HG03025 (cell line): Measurements from ENCODE around the gene HDGFL2.
"Not testable (repeated sequence)": the region's sequence is repeated elsewhere in the genome, so short reads cannot be mapped to it uniquely, and the experiment has no call there.

Source experiments
- ATAC-seq: cut with Tn5 transposase; IDR thresholded peaks from one replicate; pipeline ENCODE4 v1.9.1; 2021; ENCODE audit warnings: mild to moderate bottlenecking, moderate library complexity; ENCODE audit not compliant: unreplicated experiment, low FRiP score

HDGFL2 gene

GRCh38 chr19:4511300-4512054, 39.4 kb downstream of the HDGFL2 start:
- ATAC-seq = no peak

- no peak for ATAC-seq
Observed at GRCh38 chr19:4512070-4512469, 40.0 kb downstream of the HDGFL2 start.

GRCh38 chr19:4513248-4513647, 41.2 kb downstream of the HDGFL2 start:
- ATAC-seq = no peak

GRCh38 chr19:4515732-4516131, 43.6 kb downstream of the HDGFL2 start:
- no peak for ATAC-seq

- no peak for ATAC-seq
Observed at GRCh38 chr19:4516199-4516938, 44.3 kb downstream of the HDGFL2 start.

- no peak for ATAC-seq
Observed at GRCh38 chr19:4516939-4517300, 44.8 kb downstream of the HDGFL2 start.

- ATAC-seq = no peak
Observed at GRCh38 chr19:4517451-4518057, 45.5 kb downstream of the HDGFL2 start.

- no peak for ATAC-seq
Observed at GRCh38 chr19:4518345-4519171, 46.5 kb downstream of the HDGFL2 start, which contains the start of gene PLIN4. Gene PLIN4 (minus strand): TSS chr19:4518486. CDS start chr19:4518272, 214 bp downstream.

- ATAC-seq = no peak
Observed at GRCh38 chr19:4519172-4519496, 47.0 kb downstream of the HDGFL2 start.

- no peak for ATAC-seq
Observed at GRCh38 chr19:4519521-4520277, 47.6 kb downstream of the HDGFL2 start.

- ATAC-seq = no peak
Observed at GRCh38 chr19:4521170-4521887, 49.2 kb downstream of the HDGFL2 start.

GRCh38 chr19:4521888-4522242, 49.8 kb downstream of the HDGFL2 start:
- ATAC-seq = no peak

- no peak for ATAC-seq
Observed at GRCh38 chr19:4522291-4523002, 50.4 kb downstream of the HDGFL2 start.

GRCh38 chr19:4523306-4524110, 51.4 kb downstream of the HDGFL2 start:
- no peak for ATAC-seq

GRCh38 chr19:4524808-4525562, 52.9 kb downstream of the HDGFL2 start:
- no peak for ATAC-seq

- no peak for ATAC-seq
Observed at GRCh38 chr19:4525563-4526002, 53.5 kb downstream of the HDGFL2 start.

- ATAC-seq = not testable (repeated sequence)
Observed at GRCh38 chr19:4527377-4527776, 55.3 kb downstream of the HDGFL2 start.
